Endothelial cell of umbilical vein (primary cell): ENCODE results near the gene JAKMIP1. TPM values are rescaled to one million over a fixed set of nuclear protein-coding genes. Genes with fewer than 3 reads are reported as not detected.

Experiments used
- BruUV-seq: library from RNA; stranded (reverse); fragments of 400-500 nt; replicated peaks from 2 replicates; lab custom pipeline; 2021; lab: Mats Ljungman, UMichigan
- CTCF ChIA-PET: fragments of 300-600, 350-600 bp; sonication (Branson Sonifier 250); formaldehyde crosslinking; loops from one replicate; lab custom pipeline; 2021; ENCODE audit warnings: antibody characterized with exemption, inconsistent platforms; lab: Charles Lee
- POLR2A ChIA-PET: fragments of 300-600, 350-600 bp; sonication (Branson Sonifier 250); formaldehyde crosslinking; loops from one replicate; lab custom pipeline; 2021; ENCODE audit warnings: antibody characterized with exemption, inconsistent platforms; lab: Charles Lee
- DNase-seq: peaks from one replicate; pipeline ENCODE4 v3.0.0-alpha.2; 2011; ENCODE audit warnings: low read depth, low spot score
- FAIRE-seq: peaks from 2 replicates; lab custom pipeline; 2011; peaks lifted over from hg19 to GRCh38; lab: Jason Lieb, UNC
- H2AFZ ChIP-seq: 2 replicates; pipeline ENCODE4 v1.6.0; 2012; ENCODE audit warnings: low read depth, low read length, control low read depth, inconsistent platforms
- H3K27ac ChIP-seq: 2 replicates; pipeline ENCODE4 v1.5.1; 2011; ENCODE audit warnings: low read depth, mild to moderate bottlenecking, control low read depth, low read length, moderate library complexity; ENCODE audit not compliant: insufficient read depth
- H3K27me3 ChIP-seq, 2 experiments: 2 replicates each; pipeline versions ENCODE4 v1.6.0 to v1.6.1; 2011; ENCODE audit warnings: low read length in 2 of 2, mixed read lengths in 1 of 2; ENCODE audit not compliant: control insufficient read depth in 2 of 2, insufficient read depth in 2 of 2
- H3K36me3 ChIP-seq, 2 experiments: 2 replicates in 1 of 2; 3 replicates in 1 of 2; pipeline ENCODE4 v1.5.1; 2011; ENCODE audit warnings: low read length in 2 of 2, mild to moderate bottlenecking in 1 of 2, moderate library complexity in 1 of 2; ENCODE audit not compliant: control insufficient read depth in 2 of 2, insufficient read depth in 2 of 2; ENCODE audit errors: extremely low read depth in 1 of 2
- H3K4me1 ChIP-seq: 3 replicates; pipeline ENCODE4 v1.5.1; 2011; ENCODE audit warnings: mild to moderate bottlenecking, low read length; ENCODE audit not compliant: control insufficient read depth, insufficient read depth; ENCODE audit errors: extremely low read depth
- H3K4me2 ChIP-seq: 2 replicates; pipeline ENCODE4 v1.6.1; 2011; ENCODE audit warnings: low read length, control low read depth, mixed read lengths; ENCODE audit not compliant: insufficient read depth
- H3K4me3 ChIP-seq, 3 experiments: fragments of 200-600 bp in 1 of 3; sonication (generic), shearing (Covaris generic) in 1 of 3; replicated peaks in 1 of 3; 2 replicates each; pipeline ENCODE4 v1.5.1; 2011 to 2016; ENCODE audit warnings: control low read depth in 3 of 3, low read length in 3 of 3, mild to moderate bottlenecking in 2 of 3, inconsistent platforms in 1 of 3, low read depth in 1 of 3, moderate library complexity in 1 of 3; ENCODE audit not compliant: insufficient read depth in 1 of 3
- H3K79me2 ChIP-seq: 2 replicates; pipeline ENCODE4 v1.6.0; 2012; ENCODE audit warnings: low read length, inconsistent platforms; ENCODE audit not compliant: control insufficient read depth, insufficient read depth
- H3K9ac ChIP-seq: replicated peaks from 2 replicates; pipeline ENCODE3; 2011; ENCODE audit warnings: low read length, control low read depth; ENCODE audit not compliant: insufficient read depth; ENCODE audit errors: extremely low read depth
- H3K9me1 ChIP-seq: replicated peaks from 3 replicates; pipeline ENCODE4 v1.6.0; 2011; ENCODE audit warnings: mild to moderate bottlenecking, low read length; ENCODE audit not compliant: control insufficient read depth, insufficient read depth; ENCODE audit errors: extremely low read depth
- H3K9me3 ChIP-seq: replicated peaks from 2 replicates; pipeline ENCODE4 v1.5.1; 2012; ENCODE audit warnings: low read length, inconsistent platforms; ENCODE audit not compliant: control insufficient read depth, insufficient read depth
- H4K20me1 ChIP-seq: replicated peaks from 2 replicates; pipeline ENCODE3; 2011; ENCODE audit warnings: mild to moderate bottlenecking, low read length; ENCODE audit not compliant: control insufficient read depth, insufficient read depth; ENCODE audit errors: extremely low read depth
- EZH2 ChIP-seq: IDR thresholded peaks from 2 replicates; pipeline ENCODE4 v1.6.1; 2012; ENCODE audit warnings: borderline replicate concordance, low read depth, mild to moderate bottlenecking, moderate library complexity, low read length, inconsistent platforms; ENCODE audit not compliant: severe bottlenecking
- FOS ChIP-seq: IDR thresholded peaks from 2 replicates; pipeline ENCODE4 v1.6.1; 2011; ENCODE audit warnings: mild to moderate bottlenecking, low read length, moderate library complexity, borderline replicate concordance; ENCODE audit not compliant: insufficient read depth
- GATA2 ChIP-seq: IDR thresholded peaks from 2 replicates; pipeline ENCODE4 v1.7.0; 2011; ENCODE audit warnings: low read depth, mild to moderate bottlenecking, moderate library complexity, mixed read lengths, low read length; ENCODE audit not compliant: insufficient read length, insufficient read depth
- JUN ChIP-seq: IDR thresholded peaks from 2 replicates; pipeline ENCODE4 v1.6.1; 2011; ENCODE audit warnings: borderline replicate concordance, low read depth; ENCODE audit not compliant: insufficient read length, insufficient read depth
- MYC ChIP-seq: IDR thresholded peaks from one replicate; pipeline ENCODE4 v1.6.1; 2011; ENCODE audit warnings: mild to moderate bottlenecking, low read depth, low read length
- POLR2A ChIP-seq: IDR thresholded peaks from 2 replicates; pipeline ENCODE4 v1.6.1; 2012; ENCODE audit warnings: low read depth, mild to moderate bottlenecking, control low read depth, low read length
- POLR2AphosphoS5 ChIP-seq: IDR thresholded peaks from 2 replicates; pipeline ENCODE4 v1.6.1; 2012; ENCODE audit warnings: low read depth, mild to moderate bottlenecking, control low read depth, low read length, moderate library complexity; ENCODE audit not compliant: insufficient read depth
- dilution Hi-C: fragments of 300-500 bp; cut with MboI; formaldehyde crosslinking; loops from one replicate; pipeline ENCODE4 v1.15.0; 2019; ENCODE audit warnings: low sequenced_read_pairs; ENCODE audit not compliant: extremely low pct_ligation_motif_present
- intact Hi-C: fragments of 100-400 bp; cut with micrococcal nuclease; formaldehyde crosslinking; loops from one replicate; pipeline ENCODE4 v1.10.0; 2022
- polyA plus RNA-seq, 4 experiments: library from polyadenylated mRNA; depleted of rRNA in 3 of 4; stranded (reverse) in 3 of 4; unstranded in 1 of 4; fragments of >200 nt; gene quantifications; 2 replicates each; pipeline versions ENCODE4 v1.2.1 to v1.2.3, GENCODE V29; 2011 to 2012; ENCODE audit warnings: missing spikeins in 1 of 4
- total RNA-seq: library from RNA; stranded (reverse); gene quantifications from 2 replicates; pipeline ENCODE4 v1.2.3, GENCODE V29; 2021
- TF ChIP-seq, protein P1 (sequence below): IDR thresholded peaks from 2 replicates; pipeline ENCODE4 v1.6.1; 2011; ENCODE audit not compliant: insufficient read depth, insufficient read length
- TF ChIP-seq, protein P2 (sequence below), 2 donors: IDR thresholded peaks; 1 replicate in 1 of 2; 2 replicates in 1 of 2; pipeline ENCODE4 v1.5.1; 2011; ENCODE audit warnings: low read length in 2 of 2, mild to moderate bottlenecking in 2 of 2, moderate library complexity in 2 of 2, control low read depth in 1 of 2, inconsistent platforms in 1 of 2, low read depth in 1 of 2; ENCODE audit not compliant: insufficient read depth in 1 of 2; ENCODE audit errors: extremely low read depth in 1 of 2

Gene JAKMIP1
- total and polyA plus RNA-seq, 2 donors (not counting 3 experiments of a cell fraction or from before 2014, with no cell fraction given): not detected

DNA sequence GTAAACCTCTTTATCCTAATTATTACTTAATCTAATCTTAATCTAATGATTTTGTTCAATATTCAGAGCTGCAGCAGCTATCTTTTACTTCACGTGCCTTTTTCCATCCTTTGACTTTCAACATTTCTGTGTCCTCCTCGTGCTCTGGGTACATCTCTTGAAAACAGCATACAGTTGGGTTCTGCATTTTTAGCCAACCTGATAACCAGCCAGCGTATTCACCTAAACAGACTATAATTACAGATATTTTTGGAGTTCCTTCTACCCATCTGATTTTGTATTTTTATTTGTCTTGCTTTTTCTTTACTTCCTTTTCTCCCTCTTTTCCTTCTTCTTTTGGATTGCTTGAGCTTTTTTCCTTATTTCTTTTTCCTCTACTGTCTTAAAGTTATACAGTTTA is 16.2 kb upstream of the JAKMIP1 start:
- FAIRE-seq: no peak
- Histone ChIP-seq H3K9ac (no peak overlapping the region), H3K9me1 (no peaks in the 10 kb centered on the region), H3K4me2 (no peak overlapping the region), H3K4me1 (no peaks in the 10 kb centered on the region), H3K79me2 (no peaks in the 10 kb centered on the region), H3K36me3 (no peaks in the 10 kb centered on the region), H3K27ac (no peak overlapping the region), H3K9me3 (no peaks in the 10 kb centered on the region), H4K20me1 (no peaks in the 10 kb centered on the region), H2AFZ (no peak overlapping the region), H3K27me3 (peaks cover 0 to 3% of the 10 kb centered on the region in 2 experiments), H3K4me3 (no peak overlapping the region)
- intact Hi-C loops (no loop called here), dilution Hi-C loops (no loop called here)
- no peak for DNase-seq
- ChIA-PET CTCF (no interaction called here), POLR2A (no interaction called here)
- TF ChIP-seq, protein P1, sequence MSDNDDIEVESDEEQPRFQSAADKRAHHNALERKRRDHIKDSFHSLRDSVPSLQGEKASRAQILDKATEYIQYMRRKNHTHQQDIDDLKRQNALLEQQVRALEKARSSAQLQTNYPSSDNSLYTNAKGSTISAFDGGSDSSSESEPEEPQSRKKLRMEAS: no peak
- TF ChIP-seq JUN: no peak
- TF ChIP-seq GATA2: no peak
- no peak for TF ChIP-seq POLR2AphosphoS5
- no peak for TF ChIP-seq EZH2
- TF ChIP-seq FOS: no peak
- TF ChIP-seq MYC: no peak
- no peak for TF ChIP-seq POLR2A
- TF ChIP-seq, protein P2, sequence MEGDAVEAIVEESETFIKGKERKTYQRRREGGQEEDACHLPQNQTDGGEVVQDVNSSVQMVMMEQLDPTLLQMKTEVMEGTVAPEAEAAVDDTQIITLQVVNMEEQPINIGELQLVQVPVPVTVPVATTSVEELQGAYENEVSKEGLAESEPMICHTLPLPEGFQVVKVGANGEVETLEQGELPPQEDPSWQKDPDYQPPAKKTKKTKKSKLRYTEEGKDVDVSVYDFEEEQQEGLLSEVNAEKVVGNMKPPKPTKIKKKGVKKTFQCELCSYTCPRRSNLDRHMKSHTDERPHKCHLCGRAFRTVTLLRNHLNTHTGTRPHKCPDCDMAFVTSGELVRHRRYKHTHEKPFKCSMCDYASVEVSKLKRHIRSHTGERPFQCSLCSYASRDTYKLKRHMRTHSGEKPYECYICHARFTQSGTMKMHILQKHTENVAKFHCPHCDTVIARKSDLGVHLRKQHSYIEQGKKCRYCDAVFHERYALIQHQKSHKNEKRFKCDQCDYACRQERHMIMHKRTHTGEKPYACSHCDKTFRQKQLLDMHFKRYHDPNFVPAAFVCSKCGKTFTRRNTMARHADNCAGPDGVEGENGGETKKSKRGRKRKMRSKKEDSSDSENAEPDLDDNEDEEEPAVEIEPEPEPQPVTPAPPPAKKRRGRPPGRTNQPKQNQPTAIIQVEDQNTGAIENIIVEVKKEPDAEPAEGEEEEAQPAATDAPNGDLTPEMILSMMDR (IDR thresholded peaks at IDR 0.05; ENCODE audit: extremely low read depth in 1 of 2, insufficient read depth in 1 of 2, low read depth in 1 of 2, low read length in 2 of 2): no peak
- BruUV-seq: no TSS peak
